Activated CD8-positive, alpha-beta memory T cell treated with anti-CD3 and anti-CD28 coated beads, Interleukin-2, amount 50 U/mL, for 24 hours (primary cell): ENCODE results near the gene PDAP1.
"Not testable (repeated sequence)": the region's sequence is repeated elsewhere in the genome, so short reads cannot be mapped to it uniquely, and the experiment has no call there.

Experiments used
- DNase-seq: peaks from one replicate; pipeline ENCODE4 v3.0.0-alpha.2; 2020; ENCODE audit errors: extremely low read depth

The PDAP1 gene

GRCh38 chr7:99408379-99409191 lies at the start of gene PDAP1, which contains the start of gene BUD31:
Gene PDAP1, minus strand, starts transcription at chr7:99408597. Its CDS starts 49 bp downstream, at chr7:99408548.
Gene BUD31, plus strand, starts transcription at chr7:99408969. Its CDS starts 2,124 bp downstream, at chr7:99411093.
- DNase-seq: peak; percentile 85

- DNase-seq: no peak
These were observed 49.5 kb upstream of the PDAP1 start for GRCh38 chr7:99457650-99458493.

GRCh38 chr7:99457050-99457649 lies 48.8 kb upstream of the PDAP1 start:
- no peak for DNase-seq

- no peak for DNase-seq
These were observed 47.9 kb upstream of the PDAP1 start for GRCh38 chr7:99456288-99456687.

GRCh38 chr7:99455874-99456273 lies 47.5 kb upstream of the PDAP1 start:
- no peak for DNase-seq

GRCh38 chr7:99453105-99453504 lies 44.7 kb upstream of the PDAP1 start:
- DNase-seq: no peak

- no peak for DNase-seq
These were observed 44.1 kb upstream of the PDAP1 start for GRCh38 chr7:99452541-99452940.

- DNase-seq: no peak
These were observed 43.5 kb upstream of the PDAP1 start for GRCh38 chr7:99451936-99452335.

GRCh38 chr7:99449326-99449725 lies 40.9 kb upstream of the PDAP1 start:
- no peak for DNase-seq

GRCh38 chr7:99448855-99449254 lies 40.5 kb upstream of the PDAP1 start:
- DNase-seq: no peak

- no peak for DNase-seq
These were observed 39.5 kb upstream of the PDAP1 start for GRCh38 chr7:99447943-99448342.

- DNase-seq: no peak
These were observed 37.7 kb upstream of the PDAP1 start for GRCh38 chr7:99446096-99446495.

GRCh38 chr7:99440195-99440594 lies 31.8 kb upstream of the PDAP1 start:
- DNase-seq: no peak

GRCh38 chr7:99438573-99439480 lies 30.4 kb upstream of the PDAP1 start, which contains the start of the genes CPSF4 and PTCD1:
Gene CPSF4, plus strand, starts transcription at chr7:99438943. Its CDS starts 140 bp downstream, at chr7:99439083.
Gene PTCD1, minus strand, starts transcription at chr7:99438798. Its CDS starts 3,556 bp downstream, at chr7:99435242.
- DNase-seq: peak; percentile 79

- DNase-seq: no peak
These were observed 29.7 kb upstream of the PDAP1 start for GRCh38 chr7:99437946-99438572.

GRCh38 chr7:99433158-99433557 lies 24.8 kb upstream of the PDAP1 start:
- no peak for DNase-seq

GRCh38 chr7:99431756-99432540 lies 23.6 kb upstream of the PDAP1 start:
- DNase-seq: not testable (repeated sequence)

GRCh38 chr7:99429756-99430155 lies 21.4 kb upstream of the PDAP1 start:
- no peak for DNase-seq

- no peak for DNase-seq
These were observed 20.7 kb upstream of the PDAP1 start for GRCh38 chr7:99428972-99429566.
